GM18499 (cell line): ENCODE measurements around the gene NDUFB3.
"Not testable (repeated sequence)": the region's sequence is repeated elsewhere in the genome, so short reads cannot be mapped to it uniquely, and the experiment has no call there.

Source experiments
- ATAC-seq: cut with Tn5 transposase; IDR thresholded peaks from one replicate; pipeline ENCODE4 v1.9.1; 2021; ENCODE audit warnings: moderate number of reproducible peaks; ENCODE audit not compliant: insufficient read depth, unreplicated experiment

Gene NDUFB3

GRCh38 chr2:201084863-201085262 lies 13.1 kb downstream of the NDUFB3 start:
- ATAC-seq: no peak

- ATAC-seq: no peak
Measured at GRCh38 chr2:201090574-201090973, 18.8 kb downstream of the NDUFB3 start.

DNA sequence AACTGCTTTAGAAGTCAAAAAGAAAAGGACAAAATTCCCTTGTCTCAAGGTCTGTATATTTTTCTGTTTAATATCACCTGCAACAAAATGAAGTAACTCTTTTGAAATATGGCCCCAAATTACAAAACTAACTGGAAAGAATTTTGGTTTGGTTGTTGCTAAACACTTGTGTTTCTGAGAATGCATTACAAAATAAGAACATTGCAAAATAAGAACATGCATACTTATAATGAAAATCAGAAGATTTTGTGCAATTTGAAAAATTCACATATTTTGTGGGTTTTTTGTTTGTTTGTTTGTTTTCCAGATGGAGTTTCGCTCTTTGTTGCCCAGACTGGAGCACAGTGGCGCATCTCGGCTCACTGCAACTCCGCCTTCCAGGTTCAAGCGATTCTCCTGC lies 21.8 kb downstream of the NDUFB3 start:
- no peak for ATAC-seq

- ATAC-seq: no peak
Measured at GRCh38 chr2:201100497-201100896, 28.7 kb downstream of the NDUFB3 start.

GRCh38 chr2:201105759-201106158 lies 34.0 kb downstream of the NDUFB3 start:
- ATAC-seq: no peak

DNA sequence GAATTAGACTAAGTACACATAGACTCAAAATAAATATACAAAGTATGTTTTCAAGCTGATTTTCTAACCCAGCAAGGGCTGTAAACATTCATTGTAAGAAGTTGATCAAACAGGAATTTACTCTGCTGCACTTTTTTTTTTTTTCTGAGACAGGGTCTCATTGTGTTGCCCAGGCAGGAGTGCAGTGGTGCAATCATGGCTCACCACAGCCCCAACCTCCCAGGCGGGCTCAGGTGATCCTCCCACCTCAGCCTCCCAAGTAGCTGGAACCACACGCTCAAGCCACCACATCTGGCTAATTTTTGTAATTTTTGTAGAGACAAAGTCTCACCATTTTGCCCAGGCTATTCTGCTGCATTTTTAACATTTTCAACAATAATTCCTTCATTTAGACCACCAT lies 35.8 kb downstream of the NDUFB3 start:
- no peak for ATAC-seq

DNA sequence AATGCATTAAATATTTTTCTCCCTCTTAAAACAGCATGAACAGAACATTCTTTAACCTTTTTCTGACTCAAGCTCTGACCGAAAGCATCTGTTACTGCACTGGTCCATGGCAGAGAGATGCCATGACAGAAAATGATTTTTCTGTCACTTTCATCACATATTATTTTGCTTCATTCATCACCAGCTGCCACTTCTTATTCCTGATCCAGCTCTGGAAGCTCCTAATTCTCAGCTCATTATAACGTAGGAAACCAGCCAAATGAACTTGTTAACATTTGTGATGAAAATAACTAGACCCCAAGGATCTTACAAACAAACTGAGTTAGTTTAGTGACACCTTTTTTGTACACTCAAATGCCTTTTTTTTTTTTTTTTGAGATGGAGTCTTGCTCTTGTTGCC lies 36.5 kb downstream of the NDUFB3 start:
- no peak for ATAC-seq

DNA sequence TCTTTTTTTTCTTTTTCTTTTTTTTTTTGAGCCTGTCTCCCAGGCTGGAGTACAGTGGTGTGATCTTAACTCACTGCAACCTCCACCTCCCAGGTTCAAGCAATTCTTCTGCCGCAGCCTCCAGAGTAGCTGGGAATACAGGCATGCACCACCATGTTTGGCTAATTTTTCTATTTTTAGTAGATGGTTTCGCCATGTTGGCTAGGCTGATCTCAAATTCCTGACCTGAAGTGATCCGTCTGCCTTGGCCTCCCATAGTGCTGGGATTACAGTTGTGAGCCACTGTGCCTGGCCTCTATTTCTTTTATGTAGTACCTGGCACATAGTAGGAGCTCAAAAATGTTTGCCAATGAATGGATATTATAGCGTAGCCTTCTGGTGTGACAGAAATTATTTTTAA lies 37.4 kb downstream of the NDUFB3 start:
- no peak for ATAC-seq

GRCh38 chr2:201110615-201111014 lies 38.8 kb downstream of the NDUFB3 start:
- no peak for ATAC-seq

DNA sequence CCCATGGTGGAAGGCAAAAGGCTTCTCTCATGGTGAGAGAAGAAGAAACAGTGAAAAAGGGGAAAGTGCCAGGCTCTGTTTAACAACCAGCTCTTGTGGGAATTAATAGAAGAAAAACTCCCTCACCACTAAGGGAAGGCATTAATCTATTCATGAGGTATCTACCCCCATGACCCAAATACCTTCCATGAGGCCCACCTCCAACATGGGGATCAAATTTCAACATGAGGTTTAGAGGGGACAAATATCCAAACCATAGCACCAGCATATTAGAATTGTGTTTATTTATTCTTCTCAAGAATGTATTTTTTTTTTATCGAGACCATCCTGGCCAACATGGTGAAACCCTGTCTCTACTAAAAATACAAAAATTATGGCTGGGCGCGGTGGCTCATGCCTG lies 39.3 kb downstream of the NDUFB3 start:
- ATAC-seq: no peak

DNA sequence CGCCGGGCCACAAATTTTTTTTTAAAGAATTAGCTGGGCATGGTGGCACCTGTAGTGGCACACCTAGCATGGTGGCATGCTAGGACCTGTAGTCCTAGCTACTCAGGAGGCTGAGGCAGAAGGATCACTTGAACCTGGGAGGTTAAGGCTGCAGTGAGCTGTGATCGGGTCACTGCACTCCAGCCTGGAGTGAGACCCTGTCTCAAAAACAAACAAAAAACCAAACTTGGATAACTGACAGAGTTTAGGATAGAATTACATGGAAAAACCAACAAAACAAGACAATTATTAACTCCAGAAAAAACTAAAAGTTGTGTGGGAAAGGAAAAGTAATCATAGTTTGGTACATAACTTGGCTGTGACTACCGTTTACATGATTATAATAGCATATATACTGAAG lies 42.5 kb downstream of the NDUFB3 start:
- no peak for ATAC-seq

- no peak for ATAC-seq
Measured at GRCh38 chr2:201114846-201115245, 43.0 kb downstream of the NDUFB3 start.

GRCh38 chr2:201116115-201116958 lies 44.5 kb downstream of the NDUFB3 start, which contains the start of gene CFLAR:
Gene CFLAR, plus strand, starts transcription at chr2:201116164. Its CDS starts 13,702 bp downstream, at chr2:201129866.
- ATAC-seq: peak; percentile 20

GRCh38 chr2:201116959-201117734 lies 45.3 kb downstream of the NDUFB3 start:
- no peak for ATAC-seq

DNA sequence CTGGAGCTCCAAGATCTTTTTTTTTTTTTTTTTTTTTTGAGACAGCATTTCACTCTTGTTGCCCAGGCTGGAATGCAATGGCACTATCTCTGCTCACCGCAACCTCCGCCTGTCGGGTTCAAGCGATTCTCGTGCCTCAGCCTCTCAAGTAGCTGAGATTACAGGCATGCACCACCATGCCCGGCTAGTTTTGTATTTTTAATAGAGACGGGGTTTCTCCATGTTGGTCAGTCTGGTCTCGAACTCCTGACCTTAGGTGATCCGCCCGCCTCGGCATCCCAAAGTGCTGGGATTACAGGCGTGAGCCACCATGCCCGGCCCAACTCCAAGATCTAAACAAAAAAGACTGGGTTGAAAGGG lies 45.9 kb downstream of the NDUFB3 start:
- ATAC-seq: not testable (repeated sequence)

DNA sequence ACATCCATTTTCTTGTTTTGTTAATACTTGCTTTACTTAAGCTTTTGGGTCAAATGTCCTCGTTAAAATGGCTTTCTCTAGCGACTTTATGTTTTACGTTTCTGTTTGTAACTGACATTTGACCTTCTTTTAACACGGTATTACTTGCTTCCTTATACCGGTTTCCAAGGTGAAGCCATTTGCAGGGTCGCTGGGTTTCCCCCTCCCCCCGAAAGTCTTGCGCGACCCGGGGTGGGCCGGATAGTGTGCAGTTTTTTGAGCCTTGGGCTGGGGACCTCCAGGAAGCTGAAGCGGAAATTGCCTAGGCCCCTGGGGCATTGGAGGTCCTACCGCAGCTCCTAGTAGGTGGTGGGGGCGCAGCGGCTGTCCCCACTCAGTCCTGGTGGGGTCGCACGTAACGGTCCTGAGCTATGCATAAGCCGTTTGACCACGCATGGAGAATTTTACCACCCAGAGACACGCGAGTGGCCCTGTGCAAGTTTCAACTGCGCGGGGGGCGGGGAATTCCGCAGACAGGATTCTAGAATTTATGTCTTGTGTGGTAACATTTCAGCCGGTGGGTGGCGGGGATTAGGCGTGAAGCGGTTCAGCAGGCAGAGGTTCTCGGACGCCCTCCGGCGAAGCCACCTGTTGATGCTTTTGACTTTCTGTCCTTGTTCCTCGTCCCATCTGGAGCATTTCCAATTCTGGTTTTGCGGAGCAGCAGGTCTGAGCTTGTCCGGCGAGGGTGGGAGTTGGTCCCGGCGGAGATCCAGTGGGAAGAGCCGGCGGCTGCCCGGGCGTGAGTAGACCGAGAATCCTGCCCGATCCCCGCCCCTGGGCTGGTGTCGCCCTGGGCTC lies 46.5 kb downstream of the NDUFB3 start:
- peak; percentile 28 for ATAC-seq

DNA sequence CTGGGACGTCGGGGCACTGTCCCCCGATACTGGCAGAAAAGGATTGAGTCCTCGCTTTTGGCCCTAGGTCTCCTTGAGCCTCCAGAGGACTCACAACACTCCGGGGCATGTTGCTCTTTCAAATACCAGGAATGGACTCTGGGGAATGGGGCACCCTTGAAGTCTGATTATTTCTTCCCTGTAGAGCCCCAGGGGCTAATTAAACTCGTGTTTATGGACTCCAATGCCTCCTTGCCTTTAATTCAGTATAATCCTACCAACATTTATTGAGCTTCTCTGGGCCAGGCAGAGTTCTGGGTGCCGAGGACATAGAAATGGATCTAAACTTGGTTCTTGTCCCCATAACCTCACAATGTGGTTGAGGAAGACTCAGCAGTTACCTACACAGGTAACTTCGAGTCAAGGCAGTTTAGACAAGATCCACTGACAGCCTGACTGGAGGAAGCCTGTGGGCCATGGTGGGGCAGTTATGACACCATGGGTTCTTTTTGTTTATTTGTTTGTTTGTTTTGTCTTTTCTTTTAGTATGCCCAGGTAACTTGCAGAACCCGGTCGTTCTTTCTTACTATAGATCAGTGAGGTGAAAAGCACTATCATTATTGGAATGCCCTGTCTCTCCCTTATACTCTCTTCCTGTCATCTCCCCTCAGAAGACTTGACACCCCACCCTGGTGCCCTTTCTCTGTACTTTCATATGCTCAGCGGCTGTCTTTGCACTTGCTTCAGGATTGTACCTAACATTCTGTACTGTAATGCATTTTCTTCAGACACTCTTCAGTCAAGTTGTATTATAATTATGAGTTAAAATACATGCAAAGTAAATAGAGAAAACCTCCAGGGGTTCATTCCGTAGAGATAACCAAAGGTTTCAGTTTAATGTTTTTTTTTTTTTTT lies 47.4 kb downstream of the NDUFB3 start:
- ATAC-seq: no peak

- ATAC-seq: no peak
Measured at GRCh38 chr2:201122276-201122675, 50.5 kb downstream of the NDUFB3 start.

GRCh38 chr2:201126308-201127151 lies 54.7 kb downstream of the NDUFB3 start:
- ATAC-seq: no peak
